NCI-H82 treated with DMSO at 0.1 percent for 48 hours (cell line): ENCODE measurements around the gene ELK4.
"Not testable (repeated sequence)": the region's sequence is repeated elsewhere in the genome, so short reads cannot be mapped to it uniquely, and the experiment has no call there.

ENCODE experiments used
- DNase-seq: peaks from one replicate; lab custom pipeline; 2025; ENCODE audit not compliant: unreplicated experiment; lab: John Stamatoyannopoulos, UW

Gene ELK4

GRCh38 chr1:205665201-205666045 is 33.6 kb upstream of the ELK4 start:
- DNase-seq = no peak

DNA sequence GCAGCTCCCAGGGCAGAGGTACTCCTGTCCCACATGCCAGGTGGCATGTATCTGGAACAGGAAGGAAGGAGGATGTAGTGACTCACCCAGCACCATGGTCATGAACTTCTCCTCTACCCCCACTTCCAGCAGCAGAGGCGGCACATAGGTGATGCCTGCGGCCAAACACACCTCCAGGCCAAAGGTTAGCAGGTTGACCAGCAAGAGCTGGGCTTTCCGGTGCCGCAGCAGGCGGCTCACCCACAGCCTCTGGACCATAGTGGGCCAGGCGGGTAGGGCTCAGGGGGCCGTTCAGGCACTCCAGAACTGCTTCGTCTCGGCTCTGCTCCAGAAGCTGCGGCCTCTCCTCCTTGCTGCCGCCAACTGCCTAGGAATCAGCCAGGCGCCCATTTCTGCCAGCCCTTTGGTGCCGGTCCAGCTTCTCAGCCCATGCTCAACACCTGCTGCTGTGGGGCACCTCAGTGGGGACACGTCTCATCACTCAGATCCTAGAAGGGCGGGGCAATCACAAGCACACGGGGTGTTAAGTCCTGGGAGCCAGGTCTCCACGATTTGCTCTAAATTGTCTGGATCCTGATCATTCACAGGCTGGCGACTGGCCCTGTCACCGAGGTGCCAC is 32.7 kb upstream of the ELK4 start:
- no peak for DNase-seq

DNA sequence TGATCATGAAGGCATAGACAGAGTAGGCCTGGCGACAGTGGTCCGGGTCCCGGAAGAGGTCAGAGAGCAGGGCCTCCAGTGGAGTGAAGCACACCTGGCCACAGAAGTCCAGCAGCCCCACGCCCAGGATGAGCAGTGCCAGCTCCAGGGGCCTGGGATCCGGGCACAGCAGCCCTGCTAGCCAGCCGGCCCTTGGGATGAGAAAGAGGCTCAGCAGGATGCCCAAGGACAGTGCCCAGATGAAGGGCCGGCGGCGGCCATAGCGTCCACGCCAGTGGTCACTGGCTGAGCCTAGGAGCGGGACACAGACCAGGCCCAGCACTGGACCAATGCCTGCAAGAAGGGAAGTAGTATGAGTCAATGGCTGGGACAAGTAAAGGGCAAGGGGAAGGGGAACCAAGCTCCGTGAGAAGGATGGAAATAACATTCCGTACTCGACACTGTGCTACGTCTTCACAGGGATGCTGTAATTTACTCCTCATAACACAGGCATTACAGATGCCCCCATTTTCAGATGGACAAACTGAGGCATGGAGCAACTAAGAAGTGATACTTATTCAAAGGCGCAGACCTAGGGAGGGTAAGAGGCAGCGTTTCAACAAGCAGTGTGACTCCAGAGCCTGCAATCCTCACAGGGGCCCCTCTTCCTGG is 31.6 kb upstream of the ELK4 start:
- no peak for DNase-seq

DNA sequence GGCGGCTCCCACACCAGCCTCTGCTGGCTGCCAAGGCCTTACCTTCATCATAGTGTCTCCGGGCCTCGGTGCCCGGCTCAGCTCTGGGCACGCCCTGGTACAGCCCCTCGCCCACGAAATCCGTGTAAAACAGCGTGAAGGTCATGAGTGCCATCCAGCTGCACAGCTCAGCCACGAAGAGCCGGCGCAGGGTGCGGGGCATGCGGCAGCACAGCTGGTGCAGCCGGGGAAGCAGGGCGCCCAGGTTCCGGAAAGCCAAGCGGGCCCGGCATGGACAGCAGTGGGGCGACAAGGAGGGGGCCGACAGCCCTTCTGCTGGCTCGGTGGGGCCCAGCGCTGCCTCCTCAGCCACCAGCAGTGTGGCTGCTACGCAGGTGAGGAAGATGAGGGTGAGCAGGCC is 31.0 kb upstream of the ELK4 start:
- no peak for DNase-seq

DNA sequence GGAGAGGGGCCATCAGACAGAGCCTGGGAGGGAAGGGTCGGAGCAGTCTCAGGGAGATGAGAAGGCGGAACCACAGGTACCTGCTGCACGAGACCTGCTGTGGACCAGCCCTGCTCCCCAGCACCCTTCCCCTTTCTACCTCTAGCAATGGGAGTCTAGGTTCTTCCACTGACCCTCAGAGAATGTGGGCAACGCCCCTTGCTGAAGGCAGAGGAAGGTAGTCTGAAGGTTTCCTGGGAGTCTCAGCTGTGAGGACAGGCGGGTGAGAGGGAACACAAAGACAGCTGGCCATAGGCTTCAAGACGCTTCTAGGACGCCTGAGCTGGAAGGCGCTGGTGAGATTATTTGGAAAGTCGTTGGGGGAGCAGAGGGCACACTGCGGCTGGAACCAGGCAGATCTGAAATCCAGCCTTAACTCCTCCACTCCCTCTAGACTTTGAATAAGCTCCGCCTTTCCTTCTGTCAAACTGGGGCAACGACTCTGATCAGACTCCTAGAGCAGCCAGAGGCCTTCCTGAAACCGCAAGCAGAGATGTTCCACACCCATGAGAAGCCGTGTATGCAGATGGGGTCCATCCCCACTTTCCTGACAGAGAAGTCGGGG is 30.4 kb upstream of the ELK4 start:
- peak; percentile 86 for DNase-seq

GRCh38 chr1:205661429-205662134 is 29.8 kb upstream of the ELK4 start:
- DNase-seq = no peak

DNA sequence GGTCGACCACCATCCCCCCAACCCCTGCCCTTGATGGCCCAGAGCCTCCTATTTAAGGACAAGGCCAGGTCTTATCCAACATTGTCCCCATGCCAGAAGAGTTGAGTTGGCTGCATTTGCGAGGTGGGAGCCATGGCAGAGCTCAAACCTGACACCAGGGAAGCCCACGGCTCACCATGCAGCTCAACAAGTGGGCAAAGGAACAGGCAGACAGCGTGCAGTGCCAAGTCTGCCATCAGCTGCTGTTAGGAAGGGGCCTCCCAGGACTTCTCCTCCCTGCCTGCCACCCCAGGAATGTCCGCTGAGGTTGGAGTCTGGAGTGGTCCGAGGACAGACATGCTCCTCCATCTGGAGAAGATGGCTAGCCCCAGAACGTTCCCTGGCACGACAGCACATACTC is 28.6 kb upstream of the ELK4 start:
- DNase-seq = no peak

DNA sequence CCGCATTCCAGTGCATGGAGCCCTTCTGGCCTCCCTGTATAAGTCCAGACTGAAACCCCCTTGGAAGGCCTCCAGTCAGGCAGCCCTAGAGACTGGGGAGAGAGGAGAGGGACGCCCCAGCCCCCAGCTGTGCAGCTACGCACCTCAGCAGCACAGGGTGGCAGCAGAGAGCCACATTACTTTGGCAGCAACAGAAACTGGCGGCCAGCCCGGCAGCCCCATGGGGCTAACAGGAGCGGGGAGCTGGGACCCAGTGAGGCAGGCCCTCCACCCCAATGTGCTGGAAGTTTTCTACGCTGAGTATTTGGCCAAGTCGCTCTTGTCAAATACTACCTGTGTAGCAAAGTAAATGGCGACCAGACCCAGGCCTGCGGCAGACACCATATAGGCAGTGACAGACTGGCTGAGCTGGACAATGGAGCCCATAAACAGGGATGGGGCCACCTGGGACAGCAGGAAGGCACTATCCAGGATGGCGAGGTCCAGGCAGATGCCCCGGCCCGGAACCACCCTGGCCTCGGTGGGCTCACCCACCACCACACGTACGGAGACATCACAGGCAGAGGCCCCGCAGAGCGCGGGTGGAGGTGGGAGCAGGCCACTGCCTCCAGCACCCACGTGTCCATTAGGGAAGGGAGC is 27.3 kb upstream of the ELK4 start:
- peak; percentile 30 for DNase-seq

DNA sequence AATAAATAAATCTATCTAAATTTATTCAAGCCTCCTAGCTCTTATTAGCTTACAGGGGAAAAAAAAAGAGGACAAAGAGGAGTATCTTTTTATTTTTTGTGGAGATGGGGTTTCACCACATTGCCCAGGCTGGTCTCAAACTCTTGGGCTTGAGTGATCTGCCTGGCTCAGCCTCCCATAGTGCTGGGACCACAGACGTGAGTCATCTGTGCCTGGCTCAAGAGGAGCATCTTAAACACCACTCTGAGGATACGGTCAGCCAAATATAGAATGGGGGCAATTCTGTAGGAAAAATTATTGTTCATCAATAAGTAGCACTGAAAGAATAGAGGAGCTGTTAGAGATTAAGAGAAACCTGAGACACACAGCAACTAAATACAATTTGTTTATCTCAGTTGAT is 24.4 kb upstream of the ELK4 start:
- no peak for DNase-seq

DNA sequence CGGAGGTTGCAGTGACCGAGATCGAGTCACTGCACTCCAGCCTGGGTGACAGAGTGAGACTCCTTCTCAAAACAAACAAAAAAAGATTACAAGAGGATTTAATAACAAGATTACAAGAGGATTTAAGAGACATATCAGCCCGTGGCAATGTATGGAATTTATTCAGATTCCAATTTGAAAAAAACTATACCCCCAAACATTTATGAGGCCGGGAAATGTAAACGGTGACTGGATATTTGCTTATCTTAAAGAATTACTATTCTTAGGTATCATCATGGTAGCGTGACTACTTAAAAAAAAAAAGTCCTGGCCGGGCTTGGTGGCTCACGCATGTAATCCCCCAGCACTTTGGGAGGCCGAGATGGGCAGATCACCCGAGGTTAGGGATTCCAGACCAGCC is 21.2 kb upstream of the ELK4 start:
- peak; percentile 48 for DNase-seq

DNA sequence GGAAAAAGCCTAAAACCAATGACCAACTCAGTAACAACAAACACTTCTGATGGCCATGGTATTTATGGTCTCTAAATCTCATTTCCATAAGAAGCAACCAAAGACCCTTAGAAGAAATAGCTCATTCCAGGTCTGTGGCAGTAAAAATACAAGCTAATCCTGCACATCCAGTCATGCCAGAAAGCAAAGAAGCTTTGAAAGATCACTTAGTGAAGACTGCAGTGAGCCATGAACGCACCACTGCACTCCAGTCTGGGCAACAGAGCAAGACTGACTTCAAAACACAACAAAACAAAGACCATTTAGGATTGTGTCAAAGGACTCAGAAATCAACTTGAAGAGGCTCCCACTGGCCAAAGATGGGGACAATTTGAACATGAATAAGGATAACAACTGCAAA is 18.4 kb upstream of the ELK4 start:
- DNase-seq = no peak

- DNase-seq = no peak
Observed at GRCh38 chr1:205645519-205645918, 13.7 kb upstream of the ELK4 start.

DNA sequence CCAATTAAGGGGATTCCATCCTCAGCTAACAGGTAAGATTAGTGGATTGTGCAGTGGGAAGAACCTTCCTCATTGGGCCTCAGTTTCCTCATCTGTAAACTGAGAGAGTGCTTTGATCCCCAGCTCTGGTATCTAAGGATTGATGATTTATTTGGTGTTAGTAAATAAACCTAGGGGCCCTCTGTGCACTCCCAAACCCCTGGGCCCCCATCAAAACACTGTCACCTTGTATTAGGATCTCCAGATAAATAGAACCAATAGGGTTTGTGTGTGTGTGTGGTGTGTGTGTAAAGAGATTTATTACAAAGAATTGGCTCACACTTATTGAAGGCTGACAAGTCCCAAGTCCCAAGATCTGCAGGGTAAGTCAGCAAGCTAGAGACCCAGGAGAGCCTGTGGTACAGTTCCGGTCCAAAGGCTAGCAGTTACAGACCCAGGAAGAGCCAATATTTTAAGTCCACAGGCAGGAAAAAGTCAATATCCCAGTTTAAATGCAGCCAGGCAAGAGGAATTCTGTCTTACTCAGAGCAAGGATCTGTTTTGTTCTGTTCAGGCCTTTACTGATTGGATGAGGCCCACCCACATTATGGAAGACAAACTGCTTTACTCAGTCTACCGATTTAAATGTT is 11.0 kb upstream of the ELK4 start:
- no peak for DNase-seq

- DNase-seq = no peak
Observed at GRCh38 chr1:205639567-205639966, 7.8 kb upstream of the ELK4 start.

DNA sequence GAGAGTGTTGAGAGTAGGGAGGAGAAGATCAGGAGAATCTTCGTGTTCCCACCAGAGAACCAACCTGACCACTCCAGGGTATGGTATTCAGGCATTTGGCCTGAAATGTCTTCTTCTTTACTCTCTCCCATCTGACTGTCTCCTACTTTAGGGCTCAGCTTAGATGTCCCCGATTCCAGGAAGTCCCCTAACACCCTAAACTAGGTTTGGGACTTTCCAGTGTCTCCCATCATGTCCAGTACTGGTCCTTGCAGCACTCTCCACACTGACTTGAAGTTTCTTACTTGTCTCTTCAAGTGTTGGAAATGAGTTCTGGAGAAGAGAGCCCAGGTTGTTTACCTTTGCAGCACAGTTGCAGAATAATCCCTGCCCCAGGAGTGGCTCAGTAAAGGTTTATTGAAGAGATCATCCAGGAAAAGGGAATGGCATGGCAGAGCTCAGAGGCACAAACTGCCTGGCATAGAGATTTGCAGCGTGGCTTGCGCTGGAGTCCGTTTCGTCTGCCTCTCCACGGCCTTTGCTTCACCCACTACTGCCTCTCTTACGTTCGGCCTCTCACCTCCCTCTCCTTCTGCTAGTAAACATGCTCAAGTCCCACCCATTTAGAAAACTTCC is 6.2 kb upstream of the ELK4 start:
- DNase-seq = no peak

GRCh38 chr1:205636732-205637131 is 4.9 kb upstream of the ELK4 start:
- no peak for DNase-seq

- DNase-seq = not testable (repeated sequence)
Observed at GRCh38 chr1:205636138-205636530, 4.3 kb upstream of the ELK4 start.

DNA sequence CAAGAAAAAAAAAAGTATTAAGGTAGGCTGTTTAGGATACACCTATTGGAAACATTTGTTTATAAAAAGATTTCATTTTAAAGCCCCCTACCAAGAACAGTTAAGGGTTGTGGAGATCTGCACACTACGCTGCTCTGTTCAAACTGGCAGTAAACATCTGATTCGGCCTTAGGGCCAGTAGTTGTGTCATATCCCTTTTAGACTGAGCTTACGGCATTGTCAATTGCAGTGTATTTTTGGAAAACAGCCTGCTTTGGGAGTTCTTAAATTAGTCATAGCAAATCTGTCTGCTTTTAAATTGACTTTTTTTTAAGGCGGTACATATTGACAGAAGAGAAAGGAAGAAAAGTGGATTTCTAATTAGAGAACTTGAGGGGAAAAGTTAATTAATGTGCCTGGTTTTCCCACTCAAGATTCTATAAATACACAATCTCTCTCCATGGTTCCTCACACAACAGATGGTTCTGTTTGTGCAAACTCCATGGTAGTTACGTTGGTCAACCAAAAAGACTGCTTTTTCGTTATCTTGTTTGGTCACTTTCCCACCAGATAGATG is 1.7 kb upstream of the ELK4 start:
- no peak for DNase-seq

GRCh38 chr1:205632669-205633169 is 908 bp upstream of the ELK4 start:
- DNase-seq = no peak
